ENCODE measurements around the gene ARVCF. TPM values are rescaled to one million over a fixed set of nuclear protein-coding genes. Genes with fewer than 3 reads are reported as not detected.

Gene ARVCF
- total and polyA plus RNA-seq, 8 donors, result 18.2 to 40.3 (median 24.4) TPM

GRCh38 chr22:20064140-20064480 lies 47.5 kb upstream of the ARVCF start:
- H3K4me1 ChIP-seq, result peaks cover 0 to 7% of the 10 kb centered on the region in 2 donors
- DNase-seq, result peak in 1 of 4 donors; percentile 55
- H3K4me3 ChIP-seq, result no peak overlapping the region
- intact Hi-C loops (cut with DNase I), result no loop called here
- H3K36me3 ChIP-seq, result peaks cover 0 to 64% of the 10 kb centered on the region in 2 donors
- H3K27me3 ChIP-seq, result no peaks in the 10 kb centered on the region
- no peak for TF ChIP-seq CTCF (IDR thresholded peaks at IDR 0.05)
- H3K27ac ChIP-seq, result no peak overlapping the region
- no peak for ATAC-seq
- no peaks in the 10 kb centered on the region for H3K9me3 ChIP-seq

DNA sequence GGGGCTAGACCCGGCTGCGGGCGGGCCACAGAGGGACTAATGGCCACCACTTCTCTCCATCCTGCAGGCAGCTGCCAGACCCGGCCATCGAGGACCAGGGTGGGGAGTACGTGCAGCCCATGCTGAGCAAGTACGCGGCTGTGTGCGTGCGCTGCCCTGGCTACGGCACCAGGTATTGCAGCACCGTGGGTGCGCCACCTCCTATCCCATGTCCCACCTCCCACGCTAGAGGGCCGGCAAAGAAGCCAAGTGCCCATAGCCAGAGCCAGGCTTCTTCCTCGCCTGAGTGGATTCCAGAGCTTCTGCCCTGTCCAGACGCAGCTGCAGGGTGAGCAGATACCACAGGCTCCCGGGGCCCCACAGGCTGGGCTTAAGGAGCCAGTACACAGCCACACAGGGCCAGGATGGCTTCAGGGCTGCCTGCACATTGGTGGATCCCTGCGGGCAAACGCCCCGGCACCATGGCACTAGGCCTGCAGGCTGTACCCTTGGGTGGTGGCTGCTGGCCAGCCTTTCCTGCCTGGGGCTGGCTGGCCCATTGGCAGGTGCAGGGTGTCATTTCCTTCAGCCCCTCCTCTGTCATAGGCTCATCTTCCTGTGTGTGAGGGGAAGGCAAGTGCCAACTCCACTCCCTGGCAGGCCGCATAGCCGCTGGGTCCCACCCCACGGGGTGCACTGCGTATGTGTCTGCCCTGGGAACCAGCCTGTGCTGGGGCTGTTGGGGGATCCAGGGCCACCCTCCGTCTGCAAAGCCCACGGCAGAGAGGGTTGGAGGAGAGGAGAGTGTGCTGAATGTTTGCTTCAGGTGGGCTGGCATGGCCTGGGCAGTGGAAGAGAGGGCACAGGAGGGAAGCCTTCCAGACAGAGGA lies 46.9 kb upstream of the ARVCF start:
- Histone ChIP-seq H3K4me3 (no peak overlapping the region), H3K4me1 (peaks cover 0 to 8% of the 10 kb centered on the region in 2 donors), H3K9me3 (no peaks in the 10 kb centered on the region), H3K27me3 (no peaks in the 10 kb centered on the region), H3K27ac (no peak overlapping the region), H3K36me3 (peaks cover 0 to 70% of the 10 kb centered on the region in 2 donors)
- DNase-seq (peak in 1 of 4 donors; percentile 73), ATAC-seq (no peak)
- no peak for TF ChIP-seq CTCF (IDR thresholded peaks at IDR 0.05)
- intact Hi-C loops (cut with DNase I), result no loop called here

GRCh38 chr22:20062766-20063083 lies 46.1 kb upstream of the ARVCF start:
- H3K27ac ChIP-seq, result no peak overlapping the region
- DNase-seq (no peak), ATAC-seq (no peak)
- H3K4me1 ChIP-seq, result peaks cover 0 to 8% of the 10 kb centered on the region in 2 donors
- peaks cover 0 to 78% of the 10 kb centered on the region in 2 donors for H3K36me3 ChIP-seq
- H3K27me3 ChIP-seq, result no peaks in the 10 kb centered on the region
- TF ChIP-seq CTCF (IDR thresholded peaks at IDR 0.05), result no peak
- no peaks in the 10 kb centered on the region for H3K9me3 ChIP-seq
- intact Hi-C loops (cut with DNase I), result no loop called here
- no peak overlapping the region for H3K4me3 ChIP-seq

DNA sequence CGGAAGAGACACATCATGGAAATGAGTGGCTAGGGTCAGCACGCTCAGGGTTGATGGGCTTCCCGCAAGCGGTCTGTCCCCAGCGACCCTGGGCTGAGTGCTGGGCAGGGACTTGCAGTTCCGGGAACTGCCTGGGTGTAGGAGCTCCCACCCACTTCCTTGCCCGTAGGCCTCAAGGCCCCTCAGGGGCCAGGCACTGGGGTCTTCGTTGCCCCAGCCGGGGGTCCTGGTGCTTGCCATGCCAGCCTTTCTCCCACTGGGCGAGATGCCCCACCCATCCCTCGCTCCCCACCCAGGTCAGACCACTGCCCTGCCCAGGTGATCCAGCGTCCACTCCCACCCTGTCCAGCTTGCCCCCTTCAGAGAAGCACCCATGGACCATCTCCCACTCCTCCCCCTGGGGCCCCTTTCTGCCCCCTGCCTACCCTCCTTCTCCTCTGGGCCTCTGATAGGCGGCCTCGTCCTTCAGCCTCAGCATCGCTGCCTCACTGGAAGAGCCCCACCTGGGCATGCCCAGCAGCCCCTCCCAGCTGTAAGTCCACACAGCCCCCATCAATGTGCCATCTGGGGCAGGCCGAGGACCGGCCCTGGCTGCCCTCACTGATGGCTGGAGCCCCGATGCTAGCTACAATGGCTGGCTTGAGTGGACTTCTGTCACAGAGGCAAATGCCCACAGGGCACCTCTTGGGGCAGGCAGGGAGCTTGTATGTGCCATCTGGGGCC lies 45.6 kb upstream of the ARVCF start:
- Histone ChIP-seq H3K9me3 (no peaks in the 10 kb centered on the region), H3K27me3 (no peaks in the 10 kb centered on the region), H3K27ac (no peak overlapping the region), H3K36me3 (peaks cover 0 to 83% of the 10 kb centered on the region in 2 donors), H3K4me3 (no peak overlapping the region), H3K4me1 (peaks cover 0 to 8% of the 10 kb centered on the region in 2 donors)
- intact Hi-C loops (cut with DNase I), result no loop called here
- TF ChIP-seq CTCF (IDR thresholded peaks at IDR 0.05), result no peak
- ATAC-seq, result no peak
- peak in 1 of 4 donors; percentile 61 for DNase-seq

DNA sequence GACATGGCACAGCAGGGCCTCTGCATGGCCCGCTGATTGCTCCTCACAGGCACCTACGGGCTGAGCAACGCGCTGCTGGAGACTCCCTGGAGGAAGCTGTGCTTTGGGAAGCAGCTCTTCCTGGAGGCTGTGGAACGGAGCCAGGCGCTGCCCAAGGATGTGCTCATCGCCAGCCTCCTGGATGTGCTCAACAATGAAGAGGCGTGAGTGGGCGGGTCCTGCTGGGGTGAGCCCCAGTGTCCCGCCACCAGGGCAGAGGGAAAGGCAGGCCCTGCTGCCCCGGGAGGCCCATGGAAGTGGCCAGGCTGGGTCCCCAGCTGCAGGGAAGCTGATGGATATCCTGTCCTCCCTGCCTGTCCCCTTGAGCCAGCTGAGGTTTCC lies 44.8 kb upstream of the ARVCF start:
- Histone ChIP-seq H3K4me3 (no peak overlapping the region), H3K9me3 (no peaks in the 10 kb centered on the region), H3K27ac (no peak overlapping the region), H3K36me3 (peaks cover 0 to 91% of the 10 kb centered on the region in 2 donors), H3K4me1 (peaks cover 0 to 8% of the 10 kb centered on the region in 2 donors), H3K27me3 (no peaks in the 10 kb centered on the region)
- intact Hi-C loops (cut with DNase I), result no loop called here
- DNase-seq, result peak in 1 of 4 donors; percentile 63
- ATAC-seq, result no peak
- no peak for TF ChIP-seq CTCF (IDR thresholded peaks at IDR 0.05)
